K562 (cell line): ENCODE data around the gene FIBP. TPM values are rescaled to one million over a fixed set of nuclear protein-coding genes. Genes with fewer than 3 reads are reported as not detected.

Experiments
- BDP1 ChIP-seq: IDR thresholded peaks from 3 replicates; pipeline ENCODE4 v1.6.1; 2011; ENCODE audit not compliant: insufficient read length, insufficient read depth
- CREM ChIP-seq: IDR thresholded peaks from 2 replicates; pipeline ENCODE4 v1.6.1; 2014; ENCODE audit warnings: antibody characterized with exemption, low read depth
- GTF2E2 ChIP-seq: fragments of 200-800 bp; sonication (Bioruptor generic); IDR thresholded peaks from 2 replicates; pipeline ENCODE4 v1.6.1; 2016; ENCODE audit warnings: missing genetic modification characterization, missing compliant biosample characterization
- HDAC1 ChIP-seq, 2 experiments: fragments of 450-650 bp; IDR thresholded peaks; 2 replicates each; pipeline ENCODE4 v1.6.1; 2016 to 2017; ENCODE audit warnings: inconsistent platforms in 1 of 2, mild to moderate bottlenecking in 1 of 2, moderate library complexity in 1 of 2
- IFI16 ChIP-seq: fragments of 250-450 bp; sonication (Bioruptor Pico); IDR thresholded peaks from 2 replicates; pipeline ENCODE4 v2.1.2; 2022; ENCODE audit warnings: mild to moderate bottlenecking, inconsistent platforms
- KLF10 ChIP-seq: fragments of 250-450 bp; sonication (Bioruptor Pico); IDR thresholded peaks from 2 replicates; pipeline ENCODE4 v1.6.1; 2021; ENCODE audit warnings: matching md5 sums
- PML ChIP-seq: IDR thresholded peaks from 2 replicates; pipeline ENCODE4 v1.6.1; 2012; ENCODE audit warnings: low read length, inconsistent platforms
- RB1 ChIP-seq: fragments of 450-650 bp; IDR thresholded peaks from 2 replicates; pipeline ENCODE4 v1.6.1; 2017; ENCODE audit warnings: low read depth, mild to moderate bottlenecking
- UBTF ChIP-seq, 2 experiments: IDR thresholded peaks; 2 replicates each; pipeline ENCODE4 v1.6.1; 2012; ENCODE audit warnings: improper control_type of control experiment in 2 of 2, low read depth in 2 of 2, low read length in 2 of 2, borderline replicate concordance in 1 of 2
- ZNF24 ChIP-seq: fragments of 450-650 bp; IDR thresholded peaks from 2 replicates; pipeline ENCODE4 v1.6.1; 2016
- ZNF347 ChIP-seq: fragments of 450-650 bp; formaldehyde crosslinking; IDR thresholded peaks from 2 replicates; pipeline ENCODE4 v1.4.0; 2020; ENCODE audit warnings: low read depth, mild to moderate bottlenecking, moderate library complexity
- ZNF395 ChIP-seq: fragments of 200-800 bp; sonication (Bioruptor generic); IDR thresholded peaks from 2 replicates; pipeline ENCODE4 v1.6.1; 2017; ENCODE audit warnings: missing genetic modification characterization, missing compliant biosample characterization
- ZZZ3 ChIP-seq: fragments of 450-650 bp; IDR thresholded peaks from 2 replicates; pipeline ENCODE4 v1.6.1; 2016; ENCODE audit warnings: antibody characterized with exemption, mild to moderate bottlenecking, moderate library complexity
- polyA plus RNA-seq, 8 experiments: library from polyadenylated mRNA; depleted of rRNA in 4 of 8; stranded (reverse) in 5 of 8; unstranded in 3 of 8; fragments of >200 nt; fragmentation: Nextera tagmentation in 2 of 8; fragmentation: Illumina TruSeq in 1 of 8; extraction: Ambion mirVana in 2 of 8; extraction: Trizol in 1 of 8; gene quantifications; 2 replicates each; pipeline versions ENCODE4 v1.2.1 to v1.2.3, GENCODE V29; 2011 to 2014; ENCODE audit warnings: inconsistent platforms in 1 of 8, missing spikeins in 1 of 8
- total RNA-seq, 7 experiments: library from RNA; depleted of rRNA in 6 of 7; stranded (reverse); fragments of >200 nt in 6 of 7; fragmentation: Illumina TruSeq in 2 of 7; extraction: Trizol in 2 of 7; gene quantifications; 2 replicates each; pipeline versions ENCODE4 v1.2.1 to v1.2.3, GENCODE V29; 2011 to 2021; ENCODE audit warnings: low replicate concordance in 1 of 7
- TF ChIP-seq, protein P1 (sequence below): fragments of 450-650 bp; IDR thresholded peaks from 2 replicates; pipeline ENCODE4 v1.6.1; 2016; ENCODE audit warnings: mild to moderate bottlenecking, moderate library complexity

FIBP gene
- total and polyA plus RNA-seq, 9 of the 15 experiments (the other 6 are each of a cell fraction or from before 2014, with no cell fraction given), result 41.2 to 79.2 (median 48.6) TPM

GRCh38 chr11:65903068-65903481 lies 14.8 kb upstream of the FIBP start (continued):
- TF ChIP-seq, protein P1, sequence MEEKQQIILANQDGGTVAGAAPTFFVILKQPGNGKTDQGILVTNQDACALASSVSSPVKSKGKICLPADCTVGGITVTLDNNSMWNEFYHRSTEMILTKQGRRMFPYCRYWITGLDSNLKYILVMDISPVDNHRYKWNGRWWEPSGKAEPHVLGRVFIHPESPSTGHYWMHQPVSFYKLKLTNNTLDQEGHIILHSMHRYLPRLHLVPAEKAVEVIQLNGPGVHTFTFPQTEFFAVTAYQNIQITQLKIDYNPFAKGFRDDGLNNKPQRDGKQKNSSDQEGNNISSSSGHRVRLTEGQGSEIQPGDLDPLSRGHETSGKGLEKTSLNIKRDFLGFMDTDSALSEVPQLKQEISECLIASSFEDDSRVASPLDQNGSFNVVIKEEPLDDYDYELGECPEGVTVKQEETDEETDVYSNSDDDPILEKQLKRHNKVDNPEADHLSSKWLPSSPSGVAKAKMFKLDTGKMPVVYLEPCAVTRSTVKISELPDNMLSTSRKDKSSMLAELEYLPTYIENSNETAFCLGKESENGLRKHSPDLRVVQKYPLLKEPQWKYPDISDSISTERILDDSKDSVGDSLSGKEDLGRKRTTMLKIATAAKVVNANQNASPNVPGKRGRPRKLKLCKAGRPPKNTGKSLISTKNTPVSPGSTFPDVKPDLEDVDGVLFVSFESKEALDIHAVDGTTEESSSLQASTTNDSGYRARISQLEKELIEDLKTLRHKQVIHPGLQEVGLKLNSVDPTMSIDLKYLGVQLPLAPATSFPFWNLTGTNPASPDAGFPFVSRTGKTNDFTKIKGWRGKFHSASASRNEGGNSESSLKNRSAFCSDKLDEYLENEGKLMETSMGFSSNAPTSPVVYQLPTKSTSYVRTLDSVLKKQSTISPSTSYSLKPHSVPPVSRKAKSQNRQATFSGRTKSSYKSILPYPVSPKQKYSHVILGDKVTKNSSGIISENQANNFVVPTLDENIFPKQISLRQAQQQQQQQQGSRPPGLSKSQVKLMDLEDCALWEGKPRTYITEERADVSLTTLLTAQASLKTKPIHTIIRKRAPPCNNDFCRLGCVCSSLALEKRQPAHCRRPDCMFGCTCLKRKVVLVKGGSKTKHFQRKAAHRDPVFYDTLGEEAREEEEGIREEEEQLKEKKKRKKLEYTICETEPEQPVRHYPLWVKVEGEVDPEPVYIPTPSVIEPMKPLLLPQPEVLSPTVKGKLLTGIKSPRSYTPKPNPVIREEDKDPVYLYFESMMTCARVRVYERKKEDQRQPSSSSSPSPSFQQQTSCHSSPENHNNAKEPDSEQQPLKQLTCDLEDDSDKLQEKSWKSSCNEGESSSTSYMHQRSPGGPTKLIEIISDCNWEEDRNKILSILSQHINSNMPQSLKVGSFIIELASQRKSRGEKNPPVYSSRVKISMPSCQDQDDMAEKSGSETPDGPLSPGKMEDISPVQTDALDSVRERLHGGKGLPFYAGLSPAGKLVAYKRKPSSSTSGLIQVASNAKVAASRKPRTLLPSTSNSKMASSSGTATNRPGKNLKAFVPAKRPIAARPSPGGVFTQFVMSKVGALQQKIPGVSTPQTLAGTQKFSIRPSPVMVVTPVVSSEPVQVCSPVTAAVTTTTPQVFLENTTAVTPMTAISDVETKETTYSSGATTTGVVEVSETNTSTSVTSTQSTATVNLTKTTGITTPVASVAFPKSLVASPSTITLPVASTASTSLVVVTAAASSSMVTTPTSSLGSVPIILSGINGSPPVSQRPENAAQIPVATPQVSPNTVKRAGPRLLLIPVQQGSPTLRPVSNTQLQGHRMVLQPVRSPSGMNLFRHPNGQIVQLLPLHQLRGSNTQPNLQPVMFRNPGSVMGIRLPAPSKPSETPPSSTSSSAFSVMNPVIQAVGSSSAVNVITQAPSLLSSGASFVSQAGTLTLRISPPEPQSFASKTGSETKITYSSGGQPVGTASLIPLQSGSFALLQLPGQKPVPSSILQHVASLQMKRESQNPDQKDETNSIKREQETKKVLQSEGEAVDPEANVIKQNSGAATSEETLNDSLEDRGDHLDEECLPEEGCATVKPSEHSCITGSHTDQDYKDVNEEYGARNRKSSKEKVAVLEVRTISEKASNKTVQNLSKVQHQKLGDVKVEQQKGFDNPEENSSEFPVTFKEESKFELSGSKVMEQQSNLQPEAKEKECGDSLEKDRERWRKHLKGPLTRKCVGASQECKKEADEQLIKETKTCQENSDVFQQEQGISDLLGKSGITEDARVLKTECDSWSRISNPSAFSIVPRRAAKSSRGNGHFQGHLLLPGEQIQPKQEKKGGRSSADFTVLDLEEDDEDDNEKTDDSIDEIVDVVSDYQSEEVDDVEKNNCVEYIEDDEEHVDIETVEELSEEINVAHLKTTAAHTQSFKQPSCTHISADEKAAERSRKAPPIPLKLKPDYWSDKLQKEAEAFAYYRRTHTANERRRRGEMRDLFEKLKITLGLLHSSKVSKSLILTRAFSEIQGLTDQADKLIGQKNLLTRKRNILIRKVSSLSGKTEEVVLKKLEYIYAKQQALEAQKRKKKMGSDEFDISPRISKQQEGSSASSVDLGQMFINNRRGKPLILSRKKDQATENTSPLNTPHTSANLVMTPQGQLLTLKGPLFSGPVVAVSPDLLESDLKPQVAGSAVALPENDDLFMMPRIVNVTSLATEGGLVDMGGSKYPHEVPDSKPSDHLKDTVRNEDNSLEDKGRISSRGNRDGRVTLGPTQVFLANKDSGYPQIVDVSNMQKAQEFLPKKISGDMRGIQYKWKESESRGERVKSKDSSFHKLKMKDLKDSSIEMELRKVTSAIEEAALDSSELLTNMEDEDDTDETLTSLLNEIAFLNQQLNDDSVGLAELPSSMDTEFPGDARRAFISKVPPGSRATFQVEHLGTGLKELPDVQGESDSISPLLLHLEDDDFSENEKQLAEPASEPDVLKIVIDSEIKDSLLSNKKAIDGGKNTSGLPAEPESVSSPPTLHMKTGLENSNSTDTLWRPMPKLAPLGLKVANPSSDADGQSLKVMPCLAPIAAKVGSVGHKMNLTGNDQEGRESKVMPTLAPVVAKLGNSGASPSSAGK, result no peak
- no peak for TF ChIP-seq PML
- no peak for TF ChIP-seq KLF10 (CRISPR knock-in tag)
- no peak for TF ChIP-seq ZNF24
- no peak for TF ChIP-seq ZZZ3
- peak; percentile 58; the same call in 1 of the 2 replicates for TF ChIP-seq CREM
- no peak for TF ChIP-seq RB1
- TF ChIP-seq ZNF395 (CRISPR knock-in tag), result no peak
- TF ChIP-seq UBTF (IDR thresholded peaks at IDR 0.05; ENCODE audit: borderline replicate concordance in 1 of 2, low read depth in 2 of 2, low read length in 2 of 2), result no peak
- peak in 1 of 2 experiments; percentile 15; a peak in 1 of 4 replicates for TF ChIP-seq HDAC1 (IDR thresholded peaks at IDR 0.05)
- TF ChIP-seq GTF2E2 (tag), result no peak
- no peak for TF ChIP-seq ZNF347
- no peak for TF ChIP-seq IFI16
- no peak for TF ChIP-seq BDP1
